ENCODE results near the gene LAMTOR4.

GRCh38 chr7:100148559-100149328 is at the start of gene LAMTOR4:
- TF ChIP-seq EP300 (IDR thresholded peaks at IDR 0.05; ENCODE audit: borderline replicate concordance in 1 of 2, control insufficient read depth in 1 of 2, low read depth in 2 of 2, low read length in 2 of 2) = peak in 1 of 2 experiments; percentile 14; a peak in 1 of 4 replicates
- peak; percentile 91 for TF ChIP-seq POLR2A (IDR thresholded peaks at IDR 0.05; ENCODE audit: low read depth, low read length)
- TF ChIP-seq EZH2 (IDR thresholded peaks at IDR 0.05; ENCODE audit: borderline replicate concordance, control insufficient read depth, low read depth, low read length) = no peak
- TF ChIP-seq CBFB (IDR thresholded peaks at IDR 0.05; ENCODE audit: low read depth) = peak; percentile 56; the same call in 1 of the 2 replicates
- peak; percentile 68 for TF ChIP-seq ZNF687 (IDR thresholded peaks at IDR 0.05)
- TF ChIP-seq RAD21 (IDR thresholded peaks at IDR 0.05; ENCODE audit: insufficient read depth, low read depth, low read length) = no peak
- TF ChIP-seq SP1 (IDR thresholded peaks at IDR 0.05; ENCODE audit: low read depth, low read length) = peak; percentile 99
- peak; percentile 62 for TF ChIP-seq IKZF1 (conservative IDR thresholded peaks at IDR 0.05)
- TF ChIP-seq CTCF (IDR thresholded peaks at IDR 0.05 in 2 of 3, conservative IDR thresholded peaks at IDR 0.05 in 1 of 3; ENCODE audit: control insufficient read depth in 2 of 3, extremely low read depth in 1 of 3, insufficient read depth in 1 of 3, low read depth in 3 of 3, low read length in 3 of 3) = 0 out of 6 replicates have a peak, but pooled peaks of 1 of the 3 experiments have one; percentile 13
- TF ChIP-seq SUZ12 (IDR thresholded peaks at IDR 0.05; ENCODE audit: unreplicated experiment) = no peak

All from GM12878 (cell line).